K562 (cell line): ENCODE results near the gene MAP4K4. TPM values are rescaled to one million over a fixed set of nuclear protein-coding genes. Genes with fewer than 3 reads are reported as not detected.

Experiments used
- HNRNPUL1 ChIP-seq: fragments of 200-400 bp; formaldehyde crosslinking; IDR thresholded peaks from 2 replicates; pipeline ENCODE4 v1.6.1; 2017; ENCODE audit warnings: low read length
- MNT ChIP-seq, 2 experiments: fragments of 450-650 bp; conservative IDR thresholded peaks; 2 replicates each; pipeline ENCODE4 v1.6.1; 2017; ENCODE audit warnings: mild to moderate bottlenecking in 2 of 2, moderate library complexity in 2 of 2
- NCOA4 ChIP-seq: fragments of 450-650 bp; IDR thresholded peaks from 2 replicates; pipeline ENCODE4 v1.6.1; 2018; ENCODE audit warnings: mild to moderate bottlenecking; ENCODE audit not compliant: partially characterized antibody
- PPARD ChIP-seq: fragments of 250-450 bp; sonication (Bioruptor Pico); IDR thresholded peaks from 2 replicates; pipeline ENCODE4 v1.8.0; 2022; ENCODE audit warnings: inconsistent platforms, mild to moderate bottlenecking, moderate library complexity
- SAP30 ChIP-seq: fragments of 200-600 bp; sonication (generic); IDR thresholded peaks from 2 replicates; pipeline ENCODE4 v1.6.1; 2012; ENCODE audit warnings: borderline replicate concordance, low read depth, mild to moderate bottlenecking, moderate library complexity, low read length, control low read depth, inconsistent platforms; ENCODE audit not compliant: insufficient read depth, poor library complexity, severe bottlenecking
- SRF ChIP-seq, 2 experiments: fragments of 250-450, 450-650 bp in 1 of 2; sonication (Bioruptor Pico) in 1 of 2; sonication (generic) in 1 of 2; formaldehyde crosslinking; IDR thresholded peaks; 2 replicates each; pipeline versions ENCODE4 v1.5.0 to v1.5.1; 2020 to 2022; ENCODE audit warnings: mild to moderate bottlenecking in 1 of 2, missing genetic modification reagents in 1 of 2
- TAF9B ChIP-seq: fragments of 450-650 bp; IDR thresholded peaks from 2 replicates; pipeline ENCODE4 v1.6.1; 2018; ENCODE audit warnings: mild to moderate bottlenecking; ENCODE audit not compliant: partially characterized antibody
- TSHZ1 ChIP-seq: fragments of 250-450 bp; sonication (Bioruptor Pico); IDR thresholded peaks from 2 replicates; pipeline ENCODE4 v1.4.0; 2020; ENCODE audit warnings: mild to moderate bottlenecking, moderate library complexity
- WHSC1 ChIP-seq: IDR thresholded peaks from one replicate; pipeline ENCODE4 v1.6.1; 2012; ENCODE audit warnings: low read length, control low read depth, inconsistent platforms
- ZKSCAN8 ChIP-seq: fragments of 200-800 bp; sonication (Bioruptor generic); IDR thresholded peaks from 2 replicates; pipeline ENCODE4 v1.6.1; 2016; ENCODE audit warnings: missing genetic modification characterization, missing compliant biosample characterization
- ZNF197 ChIP-seq: fragments of 200-800 bp; sonication (Bioruptor generic); IDR thresholded peaks from 2 replicates; pipeline ENCODE4 v1.6.1; 2016; ENCODE audit warnings: low read depth, missing genetic modification characterization, missing compliant biosample characterization
- ZNF277 ChIP-seq: fragments of 250-450 bp; sonication (Bioruptor Pico); IDR thresholded peaks from 2 replicates; pipeline ENCODE4 v1.8.0; 2022; ENCODE audit warnings: inconsistent platforms, mild to moderate bottlenecking, moderate library complexity, borderline replicate concordance
- polyA plus RNA-seq, 8 experiments: library from polyadenylated mRNA; depleted of rRNA in 4 of 8; stranded (reverse) in 5 of 8; unstranded in 3 of 8; fragments of >200 nt; fragmentation: Nextera tagmentation in 2 of 8; fragmentation: Illumina TruSeq in 1 of 8; extraction: Ambion mirVana in 2 of 8; extraction: Trizol in 1 of 8; gene quantifications; 2 replicates each; pipeline versions ENCODE4 v1.2.1 to v1.2.3, GENCODE V29; 2011 to 2014; ENCODE audit warnings: inconsistent platforms in 1 of 8, missing spikeins in 1 of 8
- total RNA-seq, 7 experiments: library from RNA; depleted of rRNA in 6 of 7; stranded (reverse); fragments of >200 nt in 6 of 7; fragmentation: Illumina TruSeq in 2 of 7; extraction: Trizol in 2 of 7; gene quantifications; 2 replicates each; pipeline versions ENCODE4 v1.2.1 to v1.2.3, GENCODE V29; 2011 to 2021; ENCODE audit warnings: low replicate concordance in 1 of 7
- TF ChIP-seq, protein P1 (sequence below): sonication (generic); formaldehyde crosslinking; IDR thresholded peaks from 2 replicates; pipeline ENCODE4 v1.8.0; 2022; ENCODE audit warnings: mild to moderate bottlenecking, missing genetic modification reagents, borderline replicate concordance
- TF ChIP-seq, protein P2 (sequence below): fragments of 250-450 bp; sonication (Bioruptor Pico); IDR thresholded peaks from 2 replicates; pipeline ENCODE4 v1.4.0; 2020

The MAP4K4 gene
- total and polyA plus RNA-seq, 9 of the 15 experiments (the other 6 are each of a cell fraction or from before 2014, with no cell fraction given): 7.6 to 76.4 (median 50.6) TPM

DNA sequence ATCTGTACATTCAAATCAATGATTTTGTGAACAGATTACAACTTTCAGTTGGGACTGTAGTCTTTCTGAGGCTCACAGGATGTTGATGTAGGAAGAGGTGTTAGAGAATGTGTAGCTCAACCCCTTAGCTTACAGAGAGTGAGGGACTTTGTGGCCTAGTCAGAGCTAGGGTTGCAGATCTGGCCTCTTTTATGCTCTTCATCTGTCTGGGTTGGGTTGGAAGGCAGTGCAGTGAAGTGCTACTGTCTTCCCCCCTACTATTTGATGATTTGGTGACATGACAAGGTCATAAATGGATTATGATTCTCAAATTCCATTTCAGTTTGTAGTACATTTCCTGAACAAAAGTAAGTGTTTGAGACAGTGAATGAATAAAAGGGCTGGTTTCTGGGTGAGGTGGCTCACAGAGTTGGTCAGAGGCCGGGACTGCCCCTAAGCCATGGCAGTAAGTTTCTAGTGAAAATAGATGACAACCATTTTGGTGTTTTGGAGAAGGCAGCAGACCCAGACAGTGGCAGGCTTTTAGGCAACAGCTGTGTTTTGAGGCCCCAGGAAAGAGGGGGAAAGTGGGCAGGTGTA, 21.6 kb downstream of the MAP4K4 start (continued):
- no peak for TF ChIP-seq NCOA4
- no peak for TF ChIP-seq MNT (conservative IDR thresholded peaks at IDR 0.05)
- TF ChIP-seq SAP30: no peak
- TF ChIP-seq ZNF277 (CRISPR knock-in tag): no peak
- TF ChIP-seq, protein P1, sequence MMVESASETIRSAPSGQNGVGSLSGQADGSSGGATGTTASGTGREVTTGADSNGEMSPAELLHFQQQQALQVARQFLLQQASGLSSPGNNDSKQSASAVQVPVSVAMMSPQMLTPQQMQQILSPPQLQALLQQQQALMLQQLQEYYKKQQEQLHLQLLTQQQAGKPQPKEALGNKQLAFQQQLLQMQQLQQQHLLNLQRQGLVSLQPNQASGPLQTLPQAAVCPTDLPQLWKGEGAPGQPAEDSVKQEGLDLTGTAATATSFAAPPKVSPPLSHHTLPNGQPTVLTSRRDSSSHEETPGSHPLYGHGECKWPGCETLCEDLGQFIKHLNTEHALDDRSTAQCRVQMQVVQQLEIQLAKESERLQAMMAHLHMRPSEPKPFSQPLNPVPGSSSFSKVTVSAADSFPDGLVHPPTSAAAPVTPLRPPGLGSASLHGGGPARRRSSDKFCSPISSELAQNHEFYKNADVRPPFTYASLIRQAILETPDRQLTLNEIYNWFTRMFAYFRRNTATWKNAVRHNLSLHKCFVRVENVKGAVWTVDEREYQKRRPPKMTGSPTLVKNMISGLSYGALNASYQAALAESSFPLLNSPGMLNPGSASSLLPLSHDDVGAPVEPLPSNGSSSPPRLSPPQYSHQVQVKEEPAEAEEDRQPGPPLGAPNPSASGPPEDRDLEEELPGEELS (CRISPR knock-in tag): no peak
- TF ChIP-seq ZNF197: no peak
- TF ChIP-seq, protein P2, sequence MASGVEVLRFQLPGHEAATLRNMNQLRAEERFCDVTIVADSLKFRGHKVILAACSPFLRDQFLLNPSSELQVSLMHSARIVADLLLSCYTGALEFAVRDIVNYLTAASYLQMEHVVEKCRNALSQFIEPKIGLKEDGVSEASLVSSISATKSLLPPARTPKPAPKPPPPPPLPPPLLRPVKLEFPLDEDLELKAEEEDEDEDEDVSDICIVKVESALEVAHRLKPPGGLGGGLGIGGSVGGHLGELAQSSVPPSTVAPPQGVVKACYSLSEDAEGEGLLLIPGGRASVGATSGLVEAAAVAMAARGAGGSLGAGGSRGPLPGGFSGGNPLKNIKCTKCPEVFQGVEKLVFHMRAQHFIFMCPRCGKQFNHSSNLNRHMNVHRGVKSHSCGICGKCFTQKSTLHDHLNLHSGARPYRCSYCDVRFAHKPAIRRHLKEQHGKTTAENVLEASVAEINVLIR (CRISPR knock-in tag): no peak
- TF ChIP-seq TAF9B: no peak
- TF ChIP-seq WHSC1: no peak
- no peak for TF ChIP-seq HNRNPUL1
- TF ChIP-seq ZKSCAN8 (CRISPR knock-in tag): no peak
- no peak for TF ChIP-seq SRF (CRISPR knock-in tag; IDR thresholded peaks at IDR 0.05)
- TF ChIP-seq PPARD: no peak
- TF ChIP-seq TSHZ1 (CRISPR knock-in tag): no peak
